ENCODE data around the gene VPS50.

VPS50 gene

DNA sequence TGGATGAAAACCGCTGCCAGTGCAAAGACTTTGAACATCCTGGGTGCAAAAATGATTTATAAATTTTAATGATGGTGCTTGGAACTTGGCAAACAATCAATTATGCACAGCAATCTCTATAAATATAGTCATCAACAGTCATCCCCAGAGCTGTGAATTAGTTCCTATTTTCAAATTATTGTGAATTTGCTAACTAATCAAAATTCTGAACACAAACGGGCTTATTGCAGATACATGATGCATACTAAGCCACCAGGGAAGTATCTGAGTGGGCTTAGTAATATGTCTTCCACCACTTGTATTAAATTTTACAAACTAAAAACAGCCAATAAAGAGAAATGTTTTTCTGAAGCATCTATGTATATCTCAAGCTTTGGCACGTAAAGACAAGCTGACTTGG is 177.2 kb downstream of the VPS50 start:
- DNase-seq, result no peak

All from inflammatory macrophage (primary cell).